ENCODE results near the gene PPWD1. TPM values are rescaled to one million over a fixed set of nuclear protein-coding genes. Genes with fewer than 3 reads are reported as not detected.

PPWD1 gene
- total RNA-seq = 10 to 100 TPM; 42.4 to 46.9 TPM

GRCh38 chr5:65562731-65563701 is at the start of gene PPWD1, which contains the start of gene CENPK:
Gene PPWD1, plus strand, starts transcription at chr5:65563296. Its CDS starts 15 bp downstream, at chr5:65563311.
Gene CENPK, minus strand, starts transcription at chr5:65563168. Its CDS starts 8,261 bp downstream, at chr5:65554907.
- Mint-ChIP-seq H3K4me3 (peak within 1 kb of the TSS; percentile 96), H3K36me3 (peaks cover 29% of the 10 kb centered on the region), H3K4me1 (peaks cover 48% of the 10 kb centered on the region), H3K9me3 (no peaks in the 10 kb centered on the region), H3K27me3 (no peaks in the 10 kb centered on the region), H3K27ac (peak within 1 kb of the TSS; percentile 94)
- DNase-seq = peak; percentile 95

- no peak overlapping the region for H3K4me3 Mint-ChIP-seq
- H3K27ac Mint-ChIP-seq = no peak overlapping the region
- no peaks in the 10 kb centered on the region for H3K4me1 Mint-ChIP-seq
- DNase-seq = no peak
- no peaks in the 10 kb centered on the region for H3K9me3 Mint-ChIP-seq
- no peaks in the 10 kb centered on the region for H3K27me3 Mint-ChIP-seq
- peaks cover 22% of the 10 kb centered on the region for H3K36me3 Mint-ChIP-seq
These were observed 37.4 kb upstream of the PPWD1 start for GRCh38 chr5:65525726-65526125.

DNA sequence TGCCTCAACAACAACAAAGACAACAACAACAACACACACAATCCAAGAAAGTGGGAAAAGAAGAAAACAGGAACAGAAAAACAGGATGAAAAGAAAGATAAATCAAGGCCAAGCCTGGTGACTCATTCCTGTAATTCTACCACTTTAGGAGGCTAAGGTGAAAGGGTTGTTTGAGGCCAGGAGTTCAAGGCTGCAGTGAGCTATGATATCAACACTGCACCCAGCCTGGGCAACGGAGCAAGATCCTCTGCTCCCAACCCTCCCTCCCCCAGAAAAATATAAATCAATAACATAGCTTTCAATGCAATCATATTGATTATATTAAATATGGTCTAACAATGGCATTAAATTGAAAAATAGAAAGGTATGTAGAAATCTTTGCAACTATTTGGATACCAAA is 32.2 kb upstream of the PPWD1 start:
- H3K27ac Mint-ChIP-seq = no peak overlapping the region
- H3K36me3 Mint-ChIP-seq = peaks cover 18% of the 10 kb centered on the region
- H3K9me3 Mint-ChIP-seq = no peaks in the 10 kb centered on the region
- no peak for DNase-seq
- no peak overlapping the region for H3K4me3 Mint-ChIP-seq
- H3K27me3 Mint-ChIP-seq = no peaks in the 10 kb centered on the region
- no peaks in the 10 kb centered on the region for H3K4me1 Mint-ChIP-seq

GRCh38 chr5:65535529-65535987 is 27.5 kb upstream of the PPWD1 start:
- H3K36me3 Mint-ChIP-seq = peaks cover 29% of the 10 kb centered on the region
- no peaks in the 10 kb centered on the region for H3K27me3 Mint-ChIP-seq
- no peak for DNase-seq
- H3K9me3 Mint-ChIP-seq = no peaks in the 10 kb centered on the region
- no peak overlapping the region for H3K27ac Mint-ChIP-seq
- no peak overlapping the region for H3K4me3 Mint-ChIP-seq
- no peaks in the 10 kb centered on the region for H3K4me1 Mint-ChIP-seq

DNA sequence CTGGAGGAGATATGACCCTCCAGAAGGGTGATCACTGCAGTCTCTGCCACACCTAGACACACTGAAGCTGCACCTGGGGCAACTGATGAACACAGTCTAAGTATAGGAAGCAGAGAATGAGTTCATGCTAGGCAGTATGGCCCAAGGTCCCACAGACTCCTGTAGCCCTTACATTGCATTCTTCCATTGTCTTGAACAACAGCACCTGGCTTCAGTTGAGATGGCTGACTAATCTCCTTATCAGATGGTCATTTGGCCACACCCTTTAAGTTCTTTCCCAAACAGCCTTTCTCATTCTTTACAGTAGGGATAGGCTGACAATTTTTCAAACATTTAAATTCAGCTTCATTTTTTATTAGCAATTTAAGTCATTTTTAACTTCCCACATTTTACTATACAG is 23.3 kb upstream of the PPWD1 start:
- no peaks in the 10 kb centered on the region for H3K27me3 Mint-ChIP-seq
- no peak overlapping the region for H3K27ac Mint-ChIP-seq
- no peak for DNase-seq
- H3K9me3 Mint-ChIP-seq = no peaks in the 10 kb centered on the region
- H3K4me3 Mint-ChIP-seq = no peak overlapping the region
- peaks cover 5% of the 10 kb centered on the region for H3K4me1 Mint-ChIP-seq
- H3K36me3 Mint-ChIP-seq = peaks cover 52% of the 10 kb centered on the region

DNA sequence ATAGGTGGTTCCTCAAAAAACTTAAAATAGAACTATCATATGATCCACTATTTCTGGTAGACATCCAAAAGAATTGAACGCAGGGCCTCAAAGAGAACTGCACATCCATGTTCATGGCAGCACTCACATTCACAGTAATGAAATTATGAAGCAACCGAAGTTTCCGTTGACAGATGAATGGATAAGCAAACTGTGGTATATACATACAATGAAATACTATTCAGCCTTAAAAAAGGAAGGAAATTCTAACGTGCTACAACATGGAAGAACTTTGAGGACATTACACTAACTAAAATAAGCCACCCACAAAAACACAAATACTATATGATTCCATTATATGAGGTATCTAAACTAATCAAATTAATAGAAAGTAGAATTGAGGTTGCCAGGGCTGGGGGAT is 18.6 kb upstream of the PPWD1 start:
- no peak overlapping the region for H3K27ac Mint-ChIP-seq
- no peak for DNase-seq
- H3K4me3 Mint-ChIP-seq = no peak overlapping the region
- H3K27me3 Mint-ChIP-seq = no peaks in the 10 kb centered on the region
- H3K9me3 Mint-ChIP-seq = no peaks in the 10 kb centered on the region
- H3K4me1 Mint-ChIP-seq = peaks cover 5% of the 10 kb centered on the region
- H3K36me3 Mint-ChIP-seq = peaks cover 62% of the 10 kb centered on the region

DNA sequence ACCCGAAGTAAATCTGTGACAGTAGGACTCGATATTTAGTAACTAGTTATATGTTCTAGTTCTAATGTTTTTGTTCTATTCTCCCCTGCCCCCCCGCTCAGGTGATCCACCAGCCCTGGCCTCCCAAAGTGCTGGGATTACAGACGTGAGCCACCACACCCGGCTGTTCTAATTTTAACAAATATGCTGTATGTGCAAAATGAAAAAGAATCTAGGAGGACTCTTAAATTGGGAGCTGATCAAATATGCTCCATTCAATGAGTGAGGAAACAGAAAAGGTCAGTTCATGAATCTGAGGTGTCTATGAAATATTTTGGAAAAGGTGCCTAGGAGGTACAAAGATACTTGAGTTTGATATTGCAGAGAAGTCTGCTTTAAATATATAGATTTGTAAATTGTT is 17.0 kb upstream of the PPWD1 start:
- Mint-ChIP-seq H3K27me3 (no peaks in the 10 kb centered on the region), H3K36me3 (peaks cover 64% of the 10 kb centered on the region), H3K9me3 (no peaks in the 10 kb centered on the region), H3K4me3 (no peak overlapping the region), H3K4me1 (peaks cover 5% of the 10 kb centered on the region), H3K27ac (no peak overlapping the region)
- DNase-seq = no peak

DNA sequence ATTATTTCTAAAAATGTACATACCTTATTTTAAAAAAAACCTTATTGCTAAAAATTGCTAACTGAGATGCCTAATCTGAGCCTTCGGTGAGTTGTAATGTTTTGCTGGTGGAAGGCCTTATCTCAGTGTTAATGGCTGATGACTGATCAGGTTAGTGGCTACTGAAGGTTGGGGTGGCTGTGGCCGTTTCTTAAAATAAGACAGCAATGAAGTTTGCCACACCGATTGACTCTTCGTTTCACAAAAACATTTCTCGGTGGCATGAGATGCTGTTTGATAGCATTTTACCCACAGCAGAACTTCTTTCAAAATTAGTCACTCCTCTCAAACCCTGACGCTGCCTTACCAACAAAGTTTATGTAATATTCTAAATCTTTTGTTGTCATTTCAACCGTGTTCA is 14.8 kb upstream of the PPWD1 start:
- Mint-ChIP-seq H3K4me3 (no peak overlapping the region), H3K4me1 (peaks cover 8% of the 10 kb centered on the region), H3K9me3 (no peaks in the 10 kb centered on the region), H3K27me3 (no peaks in the 10 kb centered on the region), H3K27ac (no peak overlapping the region), H3K36me3 (peaks cover 55% of the 10 kb centered on the region)
- no peak for DNase-seq

DNA sequence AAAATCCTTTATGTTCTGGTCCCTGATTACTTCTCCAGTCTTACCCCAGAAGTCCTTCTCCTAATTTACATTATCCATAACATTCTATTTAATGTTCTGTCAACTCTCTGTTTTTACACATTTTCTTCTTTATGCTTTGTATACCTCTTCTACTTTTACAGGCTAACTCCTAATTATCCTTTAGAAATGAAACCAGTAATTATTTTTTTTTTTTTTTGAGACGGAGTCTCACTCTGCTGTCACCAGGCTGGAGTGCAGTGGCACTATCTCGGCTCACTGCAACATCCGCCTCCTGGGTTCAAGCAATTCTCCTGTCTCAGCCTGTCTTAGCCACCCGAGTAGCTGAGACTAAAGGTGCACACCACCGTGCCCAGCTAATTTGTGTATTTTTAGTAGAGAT is 9.2 kb upstream of the PPWD1 start:
- H3K4me3 Mint-ChIP-seq = no peak overlapping the region
- H3K36me3 Mint-ChIP-seq = peaks cover 38% of the 10 kb centered on the region
- no peak for DNase-seq
- no peaks in the 10 kb centered on the region for H3K9me3 Mint-ChIP-seq
- H3K4me1 Mint-ChIP-seq = peaks cover 12% of the 10 kb centered on the region
- no peaks in the 10 kb centered on the region for H3K27me3 Mint-ChIP-seq
- H3K27ac Mint-ChIP-seq = no peak overlapping the region

GRCh38 chr5:65555287-65555686 is 7.8 kb upstream of the PPWD1 start:
- no peaks in the 10 kb centered on the region for H3K9me3 Mint-ChIP-seq
- H3K36me3 Mint-ChIP-seq = peaks cover 35% of the 10 kb centered on the region
- H3K4me3 Mint-ChIP-seq = no peak overlapping the region
- H3K4me1 Mint-ChIP-seq = peaks cover 18% of the 10 kb centered on the region
- no peak for DNase-seq
- H3K27ac Mint-ChIP-seq = no peak overlapping the region
- H3K27me3 Mint-ChIP-seq = no peaks in the 10 kb centered on the region

- no peak overlapping the region for H3K4me3 Mint-ChIP-seq
- H3K27me3 Mint-ChIP-seq = no peaks in the 10 kb centered on the region
- H3K9me3 Mint-ChIP-seq = no peaks in the 10 kb centered on the region
- H3K4me1 Mint-ChIP-seq = peaks cover 21% of the 10 kb centered on the region
- peaks cover 30% of the 10 kb centered on the region for H3K36me3 Mint-ChIP-seq
- no peak for DNase-seq
- H3K27ac Mint-ChIP-seq = no peak overlapping the region
These were observed 6.9 kb upstream of the PPWD1 start for GRCh38 chr5:65556181-65556580.

DNA sequence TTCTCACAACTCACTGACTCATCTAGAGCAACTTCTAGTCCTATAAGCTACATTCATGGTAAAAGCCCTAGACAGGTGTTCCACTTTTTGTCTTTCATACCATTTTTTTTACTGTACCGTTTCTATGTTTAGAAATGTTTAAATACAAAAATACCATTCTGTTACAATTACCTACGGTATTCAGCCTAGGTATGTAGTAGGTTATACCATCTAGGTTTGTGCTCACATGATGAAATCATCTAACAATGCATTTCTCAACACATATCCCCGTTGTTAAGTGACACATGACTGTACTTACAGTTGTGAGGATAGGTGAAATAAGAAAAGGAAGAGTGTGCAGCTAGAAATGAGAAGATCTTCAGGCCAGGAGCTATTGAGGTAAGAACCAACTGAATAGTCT is 6.4 kb upstream of the PPWD1 start:
- H3K27ac Mint-ChIP-seq = peak overlapping the region; percentile 8
- peaks cover 26% of the 10 kb centered on the region for H3K4me1 Mint-ChIP-seq
- H3K9me3 Mint-ChIP-seq = no peaks in the 10 kb centered on the region
- DNase-seq = no peak
- no peaks in the 10 kb centered on the region for H3K27me3 Mint-ChIP-seq
- H3K36me3 Mint-ChIP-seq = peaks cover 34% of the 10 kb centered on the region
- no peak overlapping the region for H3K4me3 Mint-ChIP-seq

GRCh38 chr5:65563777-65564176 is 681 bp downstream of the PPWD1 start:
- DNase-seq = no peak
- H3K4me3 Mint-ChIP-seq = peak overlapping the region; percentile 96
- H3K36me3 Mint-ChIP-seq = peaks cover 28% of the 10 kb centered on the region
- H3K27ac Mint-ChIP-seq = peak overlapping the region; percentile 94
- peaks cover 52% of the 10 kb centered on the region for H3K4me1 Mint-ChIP-seq
- no peaks in the 10 kb centered on the region for H3K27me3 Mint-ChIP-seq
- no peaks in the 10 kb centered on the region for H3K9me3 Mint-ChIP-seq

GRCh38 chr5:65566505-65566904 is 3.4 kb downstream of the PPWD1 start:
- H3K27me3 Mint-ChIP-seq = no peaks in the 10 kb centered on the region
- DNase-seq = no peak
- no peak overlapping the region for H3K4me3 Mint-ChIP-seq
- H3K9me3 Mint-ChIP-seq = no peaks in the 10 kb centered on the region
- peak overlapping the region; percentile 77 for H3K27ac Mint-ChIP-seq
- peaks cover 18% of the 10 kb centered on the region for H3K36me3 Mint-ChIP-seq
- peaks cover 46% of the 10 kb centered on the region for H3K4me1 Mint-ChIP-seq

- peaks cover 43% of the 10 kb centered on the region for H3K4me1 Mint-ChIP-seq
- peaks cover 15% of the 10 kb centered on the region for H3K36me3 Mint-ChIP-seq
- H3K9me3 Mint-ChIP-seq = no peaks in the 10 kb centered on the region
- H3K27me3 Mint-ChIP-seq = no peaks in the 10 kb centered on the region
- DNase-seq = no peak
- no peak overlapping the region for H3K27ac Mint-ChIP-seq
- no peak overlapping the region for H3K4me3 Mint-ChIP-seq
These were observed 7.6 kb downstream of the PPWD1 start for GRCh38 chr5:65570598-65571226.
